Measurements from ENCODE around the gene LYRM2.

DNA sequence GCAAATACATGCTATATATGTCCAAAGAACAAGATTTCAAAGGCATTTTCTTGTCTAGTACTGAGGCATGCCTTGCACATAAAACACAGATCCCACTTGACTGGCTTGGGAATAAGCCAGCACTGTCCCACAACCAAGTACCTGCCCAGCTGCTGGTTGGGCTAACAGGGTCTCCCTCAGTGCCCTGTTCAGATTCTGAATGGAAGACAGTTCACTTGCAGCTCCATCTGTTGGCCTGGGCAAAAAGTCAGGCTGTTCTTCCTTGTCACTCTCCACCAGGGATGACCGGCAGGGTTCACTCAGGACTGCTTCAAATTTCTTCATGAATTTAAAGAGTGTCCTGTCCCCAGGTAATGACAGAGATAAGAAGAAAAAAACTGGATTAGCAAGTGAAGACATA lies 44.4 kb upstream of the LYRM2 start:
- TF ChIP-seq, protein P1, sequence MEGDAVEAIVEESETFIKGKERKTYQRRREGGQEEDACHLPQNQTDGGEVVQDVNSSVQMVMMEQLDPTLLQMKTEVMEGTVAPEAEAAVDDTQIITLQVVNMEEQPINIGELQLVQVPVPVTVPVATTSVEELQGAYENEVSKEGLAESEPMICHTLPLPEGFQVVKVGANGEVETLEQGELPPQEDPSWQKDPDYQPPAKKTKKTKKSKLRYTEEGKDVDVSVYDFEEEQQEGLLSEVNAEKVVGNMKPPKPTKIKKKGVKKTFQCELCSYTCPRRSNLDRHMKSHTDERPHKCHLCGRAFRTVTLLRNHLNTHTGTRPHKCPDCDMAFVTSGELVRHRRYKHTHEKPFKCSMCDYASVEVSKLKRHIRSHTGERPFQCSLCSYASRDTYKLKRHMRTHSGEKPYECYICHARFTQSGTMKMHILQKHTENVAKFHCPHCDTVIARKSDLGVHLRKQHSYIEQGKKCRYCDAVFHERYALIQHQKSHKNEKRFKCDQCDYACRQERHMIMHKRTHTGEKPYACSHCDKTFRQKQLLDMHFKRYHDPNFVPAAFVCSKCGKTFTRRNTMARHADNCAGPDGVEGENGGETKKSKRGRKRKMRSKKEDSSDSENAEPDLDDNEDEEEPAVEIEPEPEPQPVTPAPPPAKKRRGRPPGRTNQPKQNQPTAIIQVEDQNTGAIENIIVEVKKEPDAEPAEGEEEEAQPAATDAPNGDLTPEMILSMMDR (IDR thresholded peaks at IDR 0.05), result no peak
- no peak for TF ChIP-seq POLR2A (IDR thresholded peaks at IDR 0.05)
